K562 (cell line): ENCODE data around the gene SPRR2A. TPM values are rescaled to one million over a fixed set of nuclear protein-coding genes. Genes with fewer than 3 reads are reported as not detected.
A peak's percentile ranks its signal among the peaks of the same experiment; 100 is the strongest.

Experiments
- CTBP1 ChIP-seq: fragments of 450-650 bp; IDR thresholded peaks from 2 replicates; pipeline ENCODE4 v1.6.1; 2016; ENCODE audit warnings: borderline replicate concordance
- CTCF ChIP-seq, 3 experiments: IDR thresholded peaks in 2 of 3; conservative IDR thresholded peaks in 1 of 3; 2 replicates each; pipeline ENCODE4 v1.5.1; 2011 to 2012; ENCODE audit warnings: low read length in 3 of 3, mild to moderate bottlenecking in 3 of 3, control low read depth in 2 of 3, improper control_type of control experiment in 1 of 3, inconsistent platforms in 1 of 3, low read depth in 1 of 3, mixed read lengths in 1 of 3, moderate library complexity in 1 of 3; ENCODE audit not compliant: insufficient read depth in 2 of 3
- JUND ChIP-seq, 2 experiments: IDR thresholded peaks; 2 replicates in 1 of 2; 3 replicates in 1 of 2; pipeline ENCODE4 v1.6.1; 2011; ENCODE audit warnings: borderline replicate concordance in 2 of 2, low read depth in 2 of 2, low read length in 2 of 2, improper control_type of control experiment in 1 of 2, missing biosample characterization in 1 of 2, missing genetic modification characterization in 1 of 2, missing genetic modification reagents in 1 of 2
- PATZ1 ChIP-seq: fragments of 250-450 bp; sonication (Bioruptor Pico); IDR thresholded peaks from 2 replicates; pipeline ENCODE4 v1.5.0; 2020; ENCODE audit warnings: mild to moderate bottlenecking, borderline replicate concordance
- REST ChIP-seq, 2 experiments: fragments of 450-650 bp; formaldehyde crosslinking in 1 of 2; IDR thresholded peaks; 2 replicates each; pipeline versions ENCODE4 v1.4.0 to v1.6.1; 2014 to 2020; ENCODE audit warnings: mild to moderate bottlenecking in 2 of 2, borderline replicate concordance in 1 of 2, low read depth in 1 of 2
- polyA plus RNA-seq, 8 experiments: library from polyadenylated mRNA; depleted of rRNA in 4 of 8; stranded (reverse) in 5 of 8; unstranded in 3 of 8; fragments of >200 nt; fragmentation: Nextera tagmentation in 2 of 8; fragmentation: Illumina TruSeq in 1 of 8; extraction: Ambion mirVana in 2 of 8; extraction: Trizol in 1 of 8; gene quantifications; 2 replicates each; pipeline versions ENCODE4 v1.2.1 to v1.2.3, GENCODE V29; 2011 to 2014; ENCODE audit warnings: inconsistent platforms in 1 of 8, missing spikeins in 1 of 8
- total RNA-seq, 7 experiments: library from RNA; depleted of rRNA in 6 of 7; stranded (reverse); fragments of >200 nt in 6 of 7; fragmentation: Illumina TruSeq in 2 of 7; extraction: Trizol in 2 of 7; gene quantifications; 2 replicates each; pipeline versions ENCODE4 v1.2.1 to v1.2.3, GENCODE V29; 2011 to 2021; ENCODE audit warnings: low replicate concordance in 1 of 7

SPRR2A gene
- total and polyA plus RNA-seq, 9 of the 15 experiments (the other 6 are each of a cell fraction or from before 2014, with no cell fraction given): 0.17 TPM; not detected in 8

GRCh38 chr1:153032677-153033308, 24.5 kb downstream of the SPRR2A start (continued):
- no peak for TF ChIP-seq PATZ1 (CRISPR knock-in tag)
- peak; percentile 16 to 48 (median 34); a peak in 2 of 6 replicates for TF ChIP-seq CTCF (IDR thresholded peaks at IDR 0.05 in 2 of 3, conservative IDR thresholded peaks at IDR 0.05 in 1 of 3; ENCODE audit: insufficient read depth in 2 of 3, low read depth in 1 of 3, low read length in 3 of 3)
- TF ChIP-seq JUND (IDR thresholded peaks at IDR 0.05; ENCODE audit: borderline replicate concordance, low read depth, low read length): peak; percentile 68; the same call in 1 of the 2 replicates
- peak; percentile 30; the same call in 1 of the 3 replicates for TF ChIP-seq JUND (tag; IDR thresholded peaks at IDR 0.05; ENCODE audit: borderline replicate concordance, low read depth, low read length)
- TF ChIP-seq REST (IDR thresholded peaks at IDR 0.05; ENCODE audit: borderline replicate concordance): peak; percentile 29; the same call in 1 of the 2 replicates
- TF ChIP-seq REST (CRISPR knock-in tag; IDR thresholded peaks at IDR 0.05; ENCODE audit: low read depth): no peak
- 0 out of 2 replicates have a peak, but pooled peaks have one; percentile 31 for TF ChIP-seq CTBP1
